ENCODE measurements around the gene GAB2.

GRCh38 chr11:78253797-78254196, 163.8 kb downstream of the GAB2 start:
- TF ChIP-seq CTCF (IDR thresholded peaks at IDR 0.05) (no peak), POLR2A (IDR thresholded peaks at IDR 0.05) (no peak), EP300 (IDR thresholded peaks at IDR 0.05) (no peak)

All from stomach (tissue), 4 donors.